Measurements from ENCODE around the gene OR10P1.

The OR10P1 gene

GRCh38 chr12:55686366-55687010, 49.8 kb downstream of the OR10P1 start:
- no peak for DNase-seq

Data from NCI-H510A (cell line).